ENCODE results near the gene LSAMP.

Gene LSAMP

GRCh38 chr3:116155841-116156240, 289.4 kb downstream of the LSAMP start:
- no peak for DNase-seq

- no peak for DNase-seq
Measured at GRCh38 chr3:116154389-116154788, 290.9 kb downstream of the LSAMP start.

DNA sequence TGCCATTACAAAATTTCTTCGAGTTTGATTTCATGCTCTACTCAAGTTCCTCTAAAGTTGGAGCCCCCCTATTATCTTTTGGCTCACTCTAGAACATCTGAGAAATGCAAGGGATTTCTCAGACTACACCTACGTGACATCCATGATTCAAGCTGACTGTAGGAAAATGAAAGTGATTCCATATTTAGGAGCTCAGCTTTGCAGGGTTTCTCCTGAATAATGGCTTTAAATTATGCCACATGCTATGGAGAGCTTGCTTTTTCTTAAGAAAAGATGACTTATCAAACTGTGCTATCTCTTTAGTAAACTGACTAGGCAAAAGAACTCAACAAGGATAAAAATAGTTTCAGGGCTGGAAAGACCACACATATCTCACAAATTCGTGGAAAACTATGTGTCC, 292.1 kb downstream of the LSAMP start:
- no peak for DNase-seq

GRCh38 chr3:116150655-116151167, 294.6 kb downstream of the LSAMP start:
- DNase-seq = no peak

DNA sequence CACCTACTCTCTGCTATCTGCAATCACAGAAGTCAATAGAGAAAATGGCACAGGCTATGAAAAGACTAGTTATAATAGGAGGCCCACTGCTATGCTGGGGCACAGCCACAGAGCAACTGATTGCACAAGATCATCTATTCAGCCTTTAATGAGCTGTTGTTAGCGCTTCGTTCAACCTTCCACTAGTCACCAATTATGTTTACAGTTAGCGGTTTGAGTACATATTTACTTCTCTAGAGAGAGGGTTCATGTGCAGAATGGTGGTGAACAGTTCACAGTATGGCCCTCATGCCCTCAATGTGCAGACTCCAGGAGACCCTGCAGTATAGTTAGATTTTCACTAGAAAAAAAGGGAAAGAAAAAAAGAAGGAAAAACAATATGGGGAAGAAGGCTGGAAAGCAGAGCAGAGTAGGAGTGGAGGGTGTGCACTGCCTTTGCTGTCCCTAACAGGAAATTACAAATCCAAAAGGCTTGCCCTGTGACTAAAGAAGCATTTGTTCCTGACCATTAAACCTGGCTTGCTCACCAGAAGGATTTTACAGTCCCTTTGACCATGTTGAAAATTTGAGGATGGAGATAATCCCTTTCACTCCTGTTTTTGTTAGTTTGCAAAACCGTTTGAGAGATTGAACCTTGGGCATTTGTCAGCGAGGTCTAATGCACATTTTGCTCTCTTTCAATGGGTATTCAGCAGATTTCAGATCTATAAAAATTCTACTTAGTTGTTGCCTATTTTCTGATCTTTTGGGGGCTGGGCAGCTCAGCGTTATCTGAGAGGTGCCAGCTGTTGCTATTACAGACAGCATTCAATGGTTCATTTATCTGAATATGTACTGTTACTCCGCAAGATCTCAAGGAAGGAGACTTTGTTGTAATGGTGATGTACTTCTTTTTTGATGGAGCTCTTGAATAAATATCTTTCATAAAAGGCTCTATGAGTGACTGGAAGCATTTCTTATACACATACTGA, 296.1 kb downstream of the LSAMP start:
- DNase-seq = no peak

DNA sequence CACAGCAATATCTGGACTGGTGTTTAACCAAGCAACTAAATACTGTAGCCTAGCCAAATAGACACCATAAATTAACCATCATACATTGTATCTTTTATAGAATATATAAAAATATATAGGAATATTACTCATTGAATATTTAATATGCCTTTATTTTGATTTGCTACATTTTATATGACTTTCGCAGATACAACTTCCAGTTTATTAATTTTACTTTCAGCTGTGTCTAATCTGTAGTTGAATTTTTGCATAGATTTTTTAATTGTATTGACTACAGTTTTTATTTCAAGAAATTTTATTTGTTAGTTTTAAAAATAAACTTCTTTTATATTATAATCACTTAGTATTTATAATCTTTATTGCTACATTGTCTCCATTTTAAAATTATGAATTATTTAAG, 299.7 kb downstream of the LSAMP start:
- no peak for DNase-seq

DNA sequence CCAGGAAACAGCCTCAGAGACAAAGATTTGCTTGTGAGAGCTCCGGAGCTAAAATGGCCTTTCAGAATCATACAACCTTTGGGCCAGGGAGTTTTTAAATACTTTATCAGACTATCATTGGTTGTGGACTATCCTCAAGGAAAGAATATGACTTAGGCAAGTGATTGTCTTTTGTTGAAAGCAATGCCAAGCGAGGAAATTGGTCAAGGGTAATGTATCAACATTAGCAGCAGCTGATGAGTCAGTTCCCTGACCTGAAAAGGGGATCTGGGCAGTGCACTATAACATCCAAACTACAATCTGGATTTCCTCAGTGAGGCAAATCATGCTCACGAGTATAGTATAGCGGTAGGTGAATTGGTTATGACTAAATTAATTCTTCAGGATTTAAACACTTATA, 303.6 kb downstream of the LSAMP start:
- DNase-seq = no peak

GRCh38 chr3:116140100-116140689, 305.1 kb downstream of the LSAMP start:
- no peak for DNase-seq

DNA sequence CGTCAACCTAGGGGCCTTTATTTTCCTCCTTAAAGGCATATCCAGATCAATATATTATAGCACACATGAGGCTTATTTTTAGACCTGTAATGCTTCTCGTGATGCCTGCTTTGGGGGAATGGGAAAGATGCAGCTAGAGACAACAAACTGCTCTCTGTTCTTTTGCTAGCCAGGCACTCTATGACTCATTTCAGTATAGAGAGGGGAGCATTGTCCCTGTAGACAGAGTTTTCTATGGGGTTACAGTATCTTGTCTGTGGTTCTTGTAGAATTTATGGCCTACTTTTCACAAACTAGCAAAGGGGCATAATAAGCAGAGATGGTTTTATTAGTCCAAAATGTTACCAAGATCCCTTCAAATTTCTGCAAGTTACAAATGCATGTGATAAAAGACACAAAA, 305.6 kb downstream of the LSAMP start:
- no peak for DNase-seq

- DNase-seq = no peak
Measured at GRCh38 chr3:116135457-116136085, 309.7 kb downstream of the LSAMP start.

GRCh38 chr3:116129187-116129946, 315.9 kb downstream of the LSAMP start:
- DNase-seq = no peak

GRCh38 chr3:116127464-116127863, 317.8 kb downstream of the LSAMP start:
- DNase-seq = no peak

- no peak for DNase-seq
Measured at GRCh38 chr3:116124166-116124565, 321.1 kb downstream of the LSAMP start.

DNA sequence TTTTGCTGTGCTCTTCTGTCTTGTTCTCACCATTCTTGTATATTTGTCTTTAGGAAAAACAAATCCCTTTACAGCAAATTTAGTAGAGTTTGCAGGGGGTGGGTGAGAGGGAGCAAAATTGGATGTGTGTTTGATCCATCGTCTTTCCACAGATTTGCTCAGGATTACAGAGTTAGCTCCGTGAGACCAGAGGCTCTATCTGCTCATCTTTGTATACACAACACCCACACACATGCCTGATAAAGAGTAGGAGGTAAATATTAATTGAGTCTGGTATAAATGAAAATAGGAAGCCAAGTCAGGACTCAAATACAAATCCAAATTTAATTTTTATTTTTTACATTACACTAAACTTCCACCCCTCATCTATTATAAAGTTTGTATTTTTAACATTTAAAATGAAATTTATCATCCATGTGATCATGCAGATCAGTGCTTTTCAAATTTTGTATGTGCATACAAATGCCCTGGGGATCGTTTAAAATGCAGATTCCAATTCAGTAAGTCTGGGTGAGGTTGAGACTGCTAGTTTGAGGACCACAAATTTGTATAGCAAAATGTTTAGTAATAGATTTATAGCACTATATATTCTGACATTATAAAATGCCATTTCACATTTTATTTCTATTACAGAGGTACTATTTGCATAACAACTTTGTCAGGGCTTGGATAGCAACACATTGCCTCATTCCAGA, 326.7 kb downstream of the LSAMP start:
- no peak for DNase-seq

GRCh38 chr3:116114586-116114985, 330.7 kb downstream of the LSAMP start:
- DNase-seq = no peak

DNA sequence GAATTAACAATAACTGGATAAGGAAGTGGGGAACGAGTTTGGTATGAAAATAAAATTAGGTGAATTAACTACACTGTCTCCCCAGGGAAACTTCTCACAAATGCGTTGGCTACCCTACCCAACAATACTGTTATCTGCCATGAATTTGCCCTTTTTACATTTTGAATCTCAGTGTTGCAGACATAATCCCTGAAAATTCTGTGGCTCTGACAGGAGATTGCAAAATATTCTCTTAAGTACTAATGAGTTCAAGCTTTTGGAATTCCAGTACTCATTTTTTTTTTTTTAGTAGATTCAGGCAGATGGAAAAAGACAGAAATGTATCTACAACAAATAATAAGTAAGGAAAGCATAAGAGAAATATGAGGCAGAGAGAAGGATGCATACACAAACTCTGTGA, 332.6 kb downstream of the LSAMP start:
- no peak for DNase-seq

- DNase-seq = no peak
Measured at GRCh38 chr3:116111765-116112164, 333.5 kb downstream of the LSAMP start.

- DNase-seq = no peak
Measured at GRCh38 chr3:116103868-116104530, 341.3 kb downstream of the LSAMP start.

DNA sequence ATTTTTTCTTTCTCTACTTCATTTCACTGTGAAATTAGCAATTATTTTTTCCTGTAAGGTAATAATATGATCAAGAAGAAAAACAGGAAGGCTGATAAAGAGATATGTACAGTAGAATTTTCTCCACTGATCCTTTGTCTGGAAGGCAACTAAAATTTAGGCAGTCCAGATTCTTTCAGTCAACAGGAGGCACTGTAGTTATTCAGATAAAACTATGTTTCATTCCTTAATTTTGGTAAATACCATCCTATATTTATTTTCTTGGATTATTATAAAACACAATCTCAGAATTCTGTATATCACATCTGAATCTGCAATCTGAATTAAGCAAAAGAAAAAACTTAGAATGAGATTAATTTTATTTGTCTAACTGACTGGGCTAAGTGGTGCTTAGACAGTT, 343.2 kb downstream of the LSAMP start:
- no peak for DNase-seq

- DNase-seq = no peak
Measured at GRCh38 chr3:116097226-116097625, 348.1 kb downstream of the LSAMP start.

DNA sequence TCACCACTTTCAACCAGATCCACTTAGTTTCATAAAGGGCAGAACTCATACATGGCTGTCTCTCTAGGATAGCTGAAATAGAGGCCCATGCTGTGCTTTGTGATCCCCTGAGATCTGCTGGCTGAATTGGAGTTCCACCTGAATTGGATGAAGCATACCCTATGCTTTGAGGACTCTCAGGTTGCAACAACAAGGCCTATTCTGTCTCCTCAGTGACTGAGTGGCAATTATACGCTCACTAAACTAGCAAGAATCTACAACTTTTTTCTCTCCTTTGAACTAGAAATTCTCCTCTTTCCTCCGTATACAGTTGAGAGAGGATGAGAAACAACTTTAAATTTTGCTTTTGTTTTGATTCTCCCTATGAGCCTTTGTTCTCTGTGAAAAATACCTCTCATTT, 348.7 kb downstream of the LSAMP start:
- DNase-seq = no peak

GRCh38 chr3:116093374-116093773, 351.9 kb downstream of the LSAMP start:
- DNase-seq = no peak

Measured in activated naive CD4-positive, alpha-beta T cell treated with anti-CD3 and anti-CD28 coated beads, Interleukin-2, amount 50 U/mL, for 16 hours (primary cell).